ENCODE data around the gene RPS6KL1. TPM values are rescaled to one million over a fixed set of nuclear protein-coding genes. Genes with fewer than 3 reads are reported as not detected.
A peak's percentile ranks its signal among the peaks of the same experiment; 100 is the strongest.

RPS6KL1 gene
- total RNA-seq, 1 donor from 2014 or later = 6.1 TPM

DNA sequence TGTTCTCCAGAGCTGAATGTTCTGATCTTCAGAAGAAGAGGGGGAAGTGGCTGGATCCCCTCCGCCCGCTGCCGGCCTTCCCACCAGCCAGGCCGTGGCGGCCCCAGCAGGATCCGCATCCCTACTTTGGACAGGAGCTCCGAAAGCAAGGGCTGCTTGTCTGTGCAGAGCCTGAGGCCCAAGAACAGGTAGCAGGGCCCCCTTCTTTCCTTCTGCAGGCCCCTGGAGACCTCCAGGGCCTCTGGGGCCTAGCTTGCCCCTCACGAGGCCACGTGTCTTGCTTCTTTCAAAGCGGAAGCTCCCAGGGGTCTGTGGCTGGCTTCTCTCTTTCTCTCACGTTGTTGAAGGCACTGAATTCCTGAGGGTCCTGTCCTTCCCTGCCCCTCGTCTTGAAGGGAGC is 19.1 kb upstream of the RPS6KL1 start:
- no peak for DNase-seq (ENCODE audit: low read depth)
- no peaks in the 10 kb centered on the region for H3K27me3 ChIP-seq (ENCODE audit: control insufficient read depth, insufficient read depth, low read length)
- H3K4me3 ChIP-seq (ENCODE audit: low read depth, low read length) = no peak overlapping the region
- TF ChIP-seq, protein P1, sequence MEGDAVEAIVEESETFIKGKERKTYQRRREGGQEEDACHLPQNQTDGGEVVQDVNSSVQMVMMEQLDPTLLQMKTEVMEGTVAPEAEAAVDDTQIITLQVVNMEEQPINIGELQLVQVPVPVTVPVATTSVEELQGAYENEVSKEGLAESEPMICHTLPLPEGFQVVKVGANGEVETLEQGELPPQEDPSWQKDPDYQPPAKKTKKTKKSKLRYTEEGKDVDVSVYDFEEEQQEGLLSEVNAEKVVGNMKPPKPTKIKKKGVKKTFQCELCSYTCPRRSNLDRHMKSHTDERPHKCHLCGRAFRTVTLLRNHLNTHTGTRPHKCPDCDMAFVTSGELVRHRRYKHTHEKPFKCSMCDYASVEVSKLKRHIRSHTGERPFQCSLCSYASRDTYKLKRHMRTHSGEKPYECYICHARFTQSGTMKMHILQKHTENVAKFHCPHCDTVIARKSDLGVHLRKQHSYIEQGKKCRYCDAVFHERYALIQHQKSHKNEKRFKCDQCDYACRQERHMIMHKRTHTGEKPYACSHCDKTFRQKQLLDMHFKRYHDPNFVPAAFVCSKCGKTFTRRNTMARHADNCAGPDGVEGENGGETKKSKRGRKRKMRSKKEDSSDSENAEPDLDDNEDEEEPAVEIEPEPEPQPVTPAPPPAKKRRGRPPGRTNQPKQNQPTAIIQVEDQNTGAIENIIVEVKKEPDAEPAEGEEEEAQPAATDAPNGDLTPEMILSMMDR (IDR thresholded peaks at IDR 0.05; ENCODE audit: insufficient read depth, low read length, severe bottlenecking) = no peak
- H3K36me3 ChIP-seq (ENCODE audit: control insufficient read depth, insufficient read depth, low read length) = peaks cover 14% of the 10 kb centered on the region
- FAIRE-seq = no peak

DNA sequence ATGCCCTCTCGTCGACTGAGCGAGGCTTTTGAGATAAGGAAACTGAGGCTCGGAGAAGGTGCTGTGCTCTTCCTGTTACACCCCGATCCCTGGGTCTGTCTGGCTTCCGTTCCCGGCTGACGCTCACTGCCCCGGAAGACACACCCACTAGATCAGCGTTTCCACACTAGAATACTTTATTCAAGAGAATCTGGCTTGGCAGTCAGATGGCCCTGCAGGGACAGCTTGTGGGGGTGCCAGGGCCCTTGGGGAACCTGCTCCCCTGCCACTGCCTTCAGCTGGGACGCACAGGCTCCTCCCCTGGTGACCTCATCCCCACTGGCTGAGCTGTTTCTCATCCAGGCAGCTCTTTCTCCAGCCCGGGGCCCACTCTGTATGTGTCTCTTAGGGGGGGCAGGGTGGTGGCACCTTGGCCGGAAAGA is 18.6 kb upstream of the RPS6KL1 start:
- H3K36me3 ChIP-seq (ENCODE audit: control insufficient read depth, insufficient read depth, low read length) = peaks cover 14% of the 10 kb centered on the region
- H3K27me3 ChIP-seq (ENCODE audit: control insufficient read depth, insufficient read depth, low read length) = no peaks in the 10 kb centered on the region
- TF ChIP-seq, protein P1 (IDR thresholded peaks at IDR 0.05; ENCODE audit: insufficient read depth, low read length, severe bottlenecking) = no peak
- DNase-seq (ENCODE audit: low read depth) = peak; percentile 41
- FAIRE-seq = no peak
- no peak overlapping the region for H3K4me3 ChIP-seq (ENCODE audit: low read depth, low read length)

DNA sequence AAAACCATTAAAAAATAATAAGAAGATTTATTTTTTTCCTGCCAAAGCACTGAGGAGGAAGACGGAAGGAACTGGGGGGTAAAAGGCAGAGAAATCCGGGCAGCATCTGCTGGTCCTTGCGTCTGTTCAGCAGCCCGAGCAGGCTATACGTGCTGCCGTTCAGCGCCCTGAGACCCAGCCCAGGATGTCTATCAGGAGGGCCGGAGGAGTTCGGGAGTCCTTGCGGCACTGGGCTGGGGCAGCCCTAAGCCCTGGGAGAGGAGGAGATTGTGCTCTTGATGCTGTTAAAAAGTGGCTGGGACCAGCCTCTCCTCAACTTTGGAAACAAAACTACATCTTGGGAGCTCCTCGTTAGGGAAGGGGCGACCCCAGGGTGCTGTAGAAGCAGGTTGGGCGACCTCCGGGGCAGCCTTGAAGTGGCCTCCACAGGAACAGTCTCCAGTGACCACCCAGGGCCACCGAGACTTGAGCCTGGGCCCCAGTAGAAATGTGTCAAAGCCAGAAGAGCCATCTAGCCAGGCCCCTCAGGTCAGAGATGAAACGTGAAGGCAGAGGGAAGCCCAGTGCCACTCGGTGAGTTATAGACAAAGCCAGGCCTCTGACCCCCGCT is 18.0 kb upstream of the RPS6KL1 start:
- DNase-seq (ENCODE audit: low read depth) (no peak), FAIRE-seq (no peak)
- TF ChIP-seq, protein P1 (IDR thresholded peaks at IDR 0.05; ENCODE audit: insufficient read depth, low read length, severe bottlenecking) = no peak
- Histone ChIP-seq H3K4me3 (ENCODE audit: low read depth, low read length) (no peak overlapping the region), H3K27me3 (ENCODE audit: control insufficient read depth, insufficient read depth, low read length) (no peaks in the 10 kb centered on the region), H3K36me3 (ENCODE audit: control insufficient read depth, insufficient read depth, low read length) (peaks cover 12% of the 10 kb centered on the region)

DNA sequence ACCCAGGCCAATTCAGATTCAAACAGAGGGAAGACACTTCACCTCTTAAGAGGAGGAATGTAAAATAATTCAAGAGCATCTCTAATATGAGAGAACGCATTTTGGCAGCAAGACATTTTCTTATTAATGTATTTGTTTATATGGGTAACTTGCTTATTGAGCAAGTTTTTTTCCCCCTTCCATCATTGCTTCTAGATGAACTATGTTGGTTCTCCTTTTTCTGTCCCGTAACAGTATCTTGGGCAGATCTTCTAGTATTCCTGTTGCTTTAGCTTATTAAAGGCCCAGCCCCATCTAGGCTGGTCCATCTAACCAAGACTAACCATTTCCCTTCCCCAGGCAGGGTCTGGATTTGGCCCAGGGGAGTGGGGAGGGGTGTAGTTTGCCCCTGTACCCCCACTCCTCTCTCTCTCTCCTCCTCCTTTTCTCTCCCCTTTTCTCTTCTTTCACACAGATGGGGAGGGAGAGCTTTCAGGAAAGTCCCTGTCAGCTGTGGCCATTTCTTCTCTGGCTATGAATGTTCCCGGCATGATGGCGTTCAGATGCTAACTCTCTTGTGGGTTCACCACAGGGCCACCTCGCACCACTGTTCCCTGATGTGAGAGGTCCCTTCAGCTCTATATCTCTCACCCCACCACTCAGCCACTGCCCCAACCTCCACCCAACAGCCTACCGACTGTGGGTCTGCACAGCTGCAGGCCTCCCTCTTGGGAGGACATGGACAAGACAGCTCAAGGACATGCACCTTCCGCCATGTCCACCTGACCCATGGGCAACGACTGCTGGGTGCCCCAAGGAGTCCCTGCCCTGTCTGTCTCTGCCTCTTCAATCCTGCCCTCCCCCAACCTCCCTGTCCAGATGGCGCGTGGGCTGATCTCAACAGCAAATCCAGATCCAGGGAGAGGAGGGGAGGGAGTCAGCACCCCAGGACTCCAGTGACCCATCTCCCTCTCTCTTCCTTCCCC is 15.8 kb upstream of the RPS6KL1 start:
- DNase-seq (ENCODE audit: low read depth) = no peak
- peak; percentile 13 for FAIRE-seq
- TF ChIP-seq, protein P1 (IDR thresholded peaks at IDR 0.05; ENCODE audit: insufficient read depth, low read length, severe bottlenecking) = no peak
- no peaks in the 10 kb centered on the region for H3K27me3 ChIP-seq (ENCODE audit: control insufficient read depth, insufficient read depth, low read length)
- H3K36me3 ChIP-seq (ENCODE audit: control insufficient read depth, insufficient read depth, low read length) = peaks cover 7% of the 10 kb centered on the region
- H3K4me3 ChIP-seq (ENCODE audit: low read depth, low read length) = no peak overlapping the region

DNA sequence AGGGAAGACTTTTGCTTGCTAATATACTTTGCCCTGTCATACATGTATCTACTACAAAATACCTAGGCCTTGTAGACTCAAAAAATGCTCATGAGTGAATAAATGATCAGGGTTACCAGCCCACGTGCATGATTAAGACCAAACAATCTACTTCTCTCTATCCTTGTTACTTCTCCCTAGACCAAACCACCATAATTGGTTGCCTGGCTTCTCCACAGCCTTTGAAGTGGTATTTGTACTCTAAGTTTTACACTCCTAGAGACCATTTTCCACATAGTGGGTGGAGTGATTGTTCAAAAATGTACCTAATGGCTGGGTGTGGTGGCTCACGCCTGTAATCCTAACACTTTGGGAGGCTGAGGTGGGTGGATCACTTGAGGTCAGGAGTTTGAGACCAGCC is 14.1 kb upstream of the RPS6KL1 start:
- Histone ChIP-seq H3K27me3 (ENCODE audit: control insufficient read depth, insufficient read depth, low read length) (no peaks in the 10 kb centered on the region), H3K36me3 (ENCODE audit: control insufficient read depth, insufficient read depth, low read length) (peaks cover 3% of the 10 kb centered on the region), H3K4me3 (ENCODE audit: low read depth, low read length) (no peak overlapping the region)
- FAIRE-seq (no peak), DNase-seq (ENCODE audit: low read depth) (no peak)
- TF ChIP-seq, protein P1 (IDR thresholded peaks at IDR 0.05; ENCODE audit: insufficient read depth, low read length, severe bottlenecking) = no peak
